Measurements from ENCODE around the gene HNRNPF. TPM values are rescaled to one million over a fixed set of nuclear protein-coding genes. Genes with fewer than 3 reads are reported as not detected.

Gene HNRNPF, protein sequence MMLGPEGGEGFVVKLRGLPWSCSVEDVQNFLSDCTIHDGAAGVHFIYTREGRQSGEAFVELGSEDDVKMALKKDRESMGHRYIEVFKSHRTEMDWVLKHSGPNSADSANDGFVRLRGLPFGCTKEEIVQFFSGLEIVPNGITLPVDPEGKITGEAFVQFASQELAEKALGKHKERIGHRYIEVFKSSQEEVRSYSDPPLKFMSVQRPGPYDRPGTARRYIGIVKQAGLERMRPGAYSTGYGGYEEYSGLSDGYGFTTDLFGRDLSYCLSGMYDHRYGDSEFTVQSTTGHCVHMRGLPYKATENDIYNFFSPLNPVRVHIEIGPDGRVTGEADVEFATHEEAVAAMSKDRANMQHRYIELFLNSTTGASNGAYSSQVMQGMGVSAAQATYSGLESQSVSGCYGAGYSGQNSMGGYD
- total RNA-seq (2021; fragmentation: NEBNext Ultra II Directional; extraction: Animal tissue kit (Norgen Biotek cat#: 25700)) (389 and 397 TPM in 2 replicates), polyA plus RNA-seq (2011; rRNA removed) (208 and 209 TPM in 2 replicates), polyA minus RNA-seq (2011; rRNA and poly(A)+ RNA removed) (303 and 334 TPM in 2 replicates)
- 285 TPM for polyA plus RNA-seq (2011; cell fraction: cytosol; rRNA removed)
- 199 TPM for polyA plus RNA-seq (2011; cell fraction: nucleus; rRNA removed)
- 322 to 369 TPM (median 332 TPM) in 4 replicates for polyA plus RNA-seq (2012, experiment 1 of 2)
- polyA plus RNA-seq (2012, experiment 2 of 2), result 154 TPM
- polyA plus RNA-seq (2013, experiment 1 of 2), result 167 TPM
- 175 TPM for polyA plus RNA-seq (2013, experiment 2 of 2)
- 147 TPM for polyA minus RNA-seq (2011; cell fraction: cytosol; rRNA and poly(A)+ RNA removed)
- polyA minus RNA-seq (2011; cell fraction: nucleus; rRNA and poly(A)+ RNA removed), result 101 TPM
- long read RNA-seq, experiment 1, transcript HNRNPF-203 (4 exons, 2,617 nt), result minor isoform, 8 of 336 reads
- long read RNA-seq, experiment 1, transcript HNRNPF-204 (3 exons, 2,755 nt), result major isoform, 15 of 336 reads
- long read RNA-seq, experiment 1, partial matches to known transcripts, result 1 of 336 reads
- long read RNA-seq, experiment 1, other reads (novel, unspliced or antisense), result 304 of 336 reads
- long read RNA-seq, experiment 2, transcript HNRNPF-204 (3 exons, 2,755 nt), result minor isoform, 12 of 380 reads
- long read RNA-seq, experiment 2, transcript HNRNPF-207 (4 exons, 2,676 nt), result minor isoform, 23 of 380 reads
- long read RNA-seq, experiment 2, transcript HNRNPF-201 (4 exons, 2,186 nt), result minor isoform, 24 of 380 reads
- long read RNA-seq, experiment 2, transcript HNRNPF-203 (4 exons, 2,617 nt), result major isoform, 66 of 380 reads
- long read RNA-seq, experiment 2, partial matches to known transcripts, result 1 of 380 reads
- long read RNA-seq, experiment 2, other reads (novel, unspliced or antisense), result 245 of 380 reads

DNA sequence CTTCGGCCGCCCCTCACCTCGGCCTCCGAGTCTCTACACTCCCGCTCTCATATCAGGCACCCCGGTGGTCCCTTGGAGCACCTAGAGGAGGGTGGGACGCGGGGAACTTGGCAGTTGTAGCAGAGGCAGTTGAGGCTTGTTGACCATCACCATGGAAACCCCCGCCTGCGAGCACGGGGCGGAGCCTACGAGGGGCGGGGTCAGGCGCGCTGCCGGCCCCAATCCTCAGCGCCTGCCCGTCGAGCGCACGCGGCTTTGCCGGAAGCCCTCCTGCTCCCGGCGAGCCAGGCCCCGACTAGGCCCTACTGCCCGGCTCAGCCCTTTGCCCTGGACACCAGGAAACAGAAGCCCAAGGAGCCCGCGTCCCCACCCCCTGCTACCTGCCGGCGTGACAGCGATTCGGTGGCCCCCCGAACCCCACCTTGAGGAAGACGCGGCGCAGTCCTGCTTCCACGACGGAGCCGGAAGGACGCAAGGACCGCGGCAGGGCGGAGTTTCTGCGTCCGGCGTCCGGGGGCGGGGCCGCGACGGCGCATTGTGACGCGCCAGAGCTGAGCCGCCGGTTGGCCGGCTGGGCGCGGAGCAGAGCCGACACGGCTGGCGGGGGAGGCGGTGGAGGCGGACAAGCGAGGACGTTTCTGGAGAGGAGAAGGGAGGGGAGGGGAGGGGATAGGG is at the start of gene HNRNPF:
Gene HNRNPF, minus strand, starts transcription at position 477 of the 675 bp plus-strand sequence. CDS start 21,302 bp downstream, outside the sequence.
- CTCF ChIA-PET (ENCODE audit: partially characterized antibody), result interaction anchor here (0.8 to 1.8 kb wide), 4 partner anchors 10 to 53 kb away, joined by 3 to 6 read pairs (median 4); no protein-coding TSS in a partner anchor
- peak within 1 kb of the TSS; percentile 77 to 91 (median 90) for H3K9ac ChIP-seq (replicated peaks in 1 of 4; ENCODE audit: extremely low read depth in 1 of 4, low read depth in 3 of 4, low read length in 3 of 4)

More for the DNA sequence above, at the start of gene HNRNPF:
- H3K18ac ChIP-seq (ENCODE audit: extremely low read depth, low read length), result peak within 1 kb of the TSS; percentile 97
- no peak within 1 kb of the TSS for H3K14ac ChIP-seq (ENCODE audit: insufficient read length)
- H3K27ac ChIP-seq (ENCODE audit: low read depth, low read length), result peak within 1 kb of the TSS; percentile 99
- H3K79me1 ChIP-seq (ENCODE audit: low read depth, low read length), result no peaks in the 10 kb centered on the region
- H2BK5ac ChIP-seq (ENCODE audit: low read depth, low read length), result peak within 1 kb of the TSS; percentile 93
- DNase-seq (ENCODE audit: low read depth in 1 of 2, low spot score in 2 of 2), result peak; percentile 86 to 97
- H3K4me2 ChIP-seq (ENCODE audit: insufficient read depth in 1 of 2, low read depth in 2 of 2, low read length in 2 of 2), result peak within 1 kb of the TSS; percentile 80 to 87
- peaks cover 9% of the 10 kb centered on the region; the same call in 1 of the 2 replicates for H3K23me2 ChIP-seq (ENCODE audit: low read depth, low read length)
- no peaks in the 10 kb centered on the region for H3K27me3 ChIP-seq (replicated peaks in 1 of 4; ENCODE audit: control insufficient read depth in 3 of 4, extremely low read depth in 1 of 4, insufficient read depth in 3 of 4, low read length in 3 of 4)
- H3K56ac ChIP-seq (replicated peaks; ENCODE audit: insufficient read length, low read depth, low read length), result peak within 1 kb of the TSS; percentile 42
- WGBS, 2 experiments (ENCODE audit: extremely low coverage in 1 of 2, insufficient coverage in 1 of 2, insufficient read length in 1 of 2, insufficient replicate concordance in 2 of 2, low coverage in 1 of 2, low lambda C conversion rate in 2 of 2, missing lambda C conversion rate in 1 of 2), result 1% methylated on average over 25 of the region's 68 CpGs; no CpG with 5 or more reads in 1 of the 2 experiments
- H3K4me3 ChIP-seq (ENCODE audit: extremely low read depth in 1 of 4, insufficient read depth in 2 of 4, low read depth in 3 of 4, low read length in 4 of 4), result peak within 1 kb of the TSS; percentile 61 to 97 (median 89)
- peak within 1 kb of the TSS; percentile 98 for H4K5ac ChIP-seq (ENCODE audit: insufficient read length, low read depth, low read length)
- H2BK12ac ChIP-seq (ENCODE audit: low read depth, low read length), result peak within 1 kb of the TSS; percentile 75; the same call in 1 of the 2 replicates
- POLR2A ChIA-PET (ENCODE audit: partially characterized antibody), result interaction anchor here (0.6 to 4.4 kb wide), 20 partner anchors 8 to 277 kb away, joined by 3 to 104 read pairs (median 4); partner anchors contain the start of gene ZNF487
- H4K91ac ChIP-seq (replicated peaks; ENCODE audit: insufficient read length, low read length), result peak within 1 kb of the TSS; percentile 95
- H4K8ac ChIP-seq (ENCODE audit: extremely low read depth, insufficient read depth, low read length), result peak within 1 kb of the TSS; percentile 97
- peaks cover 40 to 46% of the 10 kb centered on the region in 2 experiments for H3K79me2 ChIP-seq (ENCODE audit: control insufficient read depth in 1 of 2, insufficient read depth in 2 of 2, low read length in 2 of 2)
- peaks cover 9 to 10% of the 10 kb centered on the region in 2 experiments for H4K20me1 ChIP-seq (replicated peaks in 1 of 2; ENCODE audit: control insufficient read depth in 1 of 2, insufficient read depth in 2 of 2, low read length in 2 of 2)
- peaks cover 0 to 7% (median 0%) of the 10 kb centered on the region in 4 experiments; a peak in 4 of 7 replicates for H3K4me1 ChIP-seq (replicated peaks in 1 of 4; ENCODE audit: control insufficient read depth in 3 of 4, insufficient read depth in 4 of 4, low read length in 3 of 4)
- 0 out of 2 replicates have a peak within 1 kb of the TSS, but pooled peaks have one; percentile 6 for H2BK15ac ChIP-seq (ENCODE audit: low read length)
- no peak within 1 kb of the TSS for H3K23ac ChIP-seq (ENCODE audit: insufficient read length)
- no peak for FAIRE-seq
- peak within 1 kb of the TSS; percentile 94 for H3K4ac ChIP-seq (replicated peaks; ENCODE audit: insufficient read length, low read depth, low read length)
- H3K9me3 ChIP-seq (ENCODE audit: insufficient read depth in 2 of 2, low read depth in 1 of 2, low read length in 1 of 2), result no peaks in the 10 kb centered on the region
- peak within 1 kb of the TSS; percentile 98 for H2BK120ac ChIP-seq (replicated peaks; ENCODE audit: low read depth, low read length)
- H2AK5ac ChIP-seq (ENCODE audit: low read depth, low read length), result no peak within 1 kb of the TSS; the same call in 1 of the 2 replicates
- 0 out of 2 replicates have a peak within 1 kb of the TSS, but pooled peaks have one; percentile 68 for H2AFZ ChIP-seq (ENCODE audit: low read length)
- H3K36me3 ChIP-seq (ENCODE audit: control insufficient read depth in 2 of 4, insufficient read depth in 4 of 4, low read length in 3 of 4), result no peaks in the 10 kb centered on the region; a peak in 1 of 8 replicates
- H2BK20ac ChIP-seq (ENCODE audit: low read length), result no peak within 1 kb of the TSS; the same call in 1 of the 2 replicates

Measured in H1 (cell line).